Mesenchymal stem cell (in vitro differentiated cells and primary cell): Measurements from ENCODE around the gene COG4. TPM values are rescaled to one million over a fixed set of nuclear protein-coding genes. Genes with fewer than 3 reads are reported as not detected.

Experiments used
- DNase-seq: peaks from one replicate; pipeline ENCODE4 v3.0.0-alpha.2; 2013
- H2AFZ ChIP-seq: one replicate; pipeline ENCODE4 v1.6.1; 2013; ENCODE audit warnings: low read depth, mild to moderate bottlenecking, control low read depth, inconsistent platforms, low read length, moderate library complexity
- H2AK5ac ChIP-seq: 2 replicates; pipeline ENCODE4 v1.6.1; 2013; ENCODE audit warnings: low read length, moderate library complexity, mild to moderate bottlenecking, inconsistent platforms; ENCODE audit not compliant: severe bottlenecking
- H2BK120ac ChIP-seq: one replicate; pipeline ENCODE4 v1.6.1; 2013; ENCODE audit warnings: low read depth, mild to moderate bottlenecking, inconsistent platforms, low read length, moderate library complexity
- H2BK12ac ChIP-seq, 2 experiments: one replicate each; pipeline ENCODE4 v1.6.1; 2013; ENCODE audit warnings: inconsistent platforms in 2 of 2, low read length in 2 of 2, mild to moderate bottlenecking in 2 of 2, moderate library complexity in 2 of 2, control low read depth in 1 of 2
- H2BK15ac ChIP-seq: one replicate; pipeline ENCODE4 v1.6.1; 2013; ENCODE audit warnings: mild to moderate bottlenecking, low read depth, inconsistent platforms; ENCODE audit not compliant: poor library complexity, severe bottlenecking
- H2BK5ac ChIP-seq: 2 replicates; pipeline ENCODE4 v1.6.1; 2013; ENCODE audit warnings: low read depth, mild to moderate bottlenecking, low read length, control low read depth, inconsistent platforms; ENCODE audit not compliant: poor library complexity, severe bottlenecking
- H3K14ac ChIP-seq, 2 experiments: one replicate each; pipeline ENCODE4 v1.6.1; 2013; ENCODE audit warnings: inconsistent platforms in 2 of 2, low read length in 2 of 2, control low read depth in 1 of 2, mild to moderate bottlenecking in 1 of 2, moderate library complexity in 1 of 2
- H3K18ac ChIP-seq, 2 experiments: one replicate each; pipeline ENCODE4 v1.6.1; 2013; ENCODE audit warnings: inconsistent platforms in 2 of 2, low read length in 2 of 2, control low read depth in 1 of 2, low read depth in 1 of 2, mild to moderate bottlenecking in 1 of 2
- H3K23ac ChIP-seq, 2 experiments: one replicate each; pipeline ENCODE4 v1.6.1; 2013; ENCODE audit warnings: inconsistent platforms in 2 of 2, low read length in 2 of 2, mild to moderate bottlenecking in 2 of 2, moderate library complexity in 2 of 2, control low read depth in 1 of 2
- H3K27ac ChIP-seq: 2 replicates; pipeline ENCODE4 v1.5.1; 2013; ENCODE audit warnings: mild to moderate bottlenecking, moderate library complexity, low read length, control low read depth, inconsistent platforms; ENCODE audit not compliant: poor library complexity, severe bottlenecking
- H3K27me3 ChIP-seq, 2 experiments: 2 replicates each; pipeline versions ENCODE4 v1.6.1 to v1.7.0; 2013; ENCODE audit warnings: low read length in 2 of 2, mild to moderate bottlenecking in 2 of 2, moderate library complexity in 2 of 2, control low read depth in 1 of 2, inconsistent platforms in 1 of 2; ENCODE audit not compliant: control insufficient read depth in 1 of 2, insufficient read depth in 1 of 2
- H3K36me3 ChIP-seq, 2 experiments: 2 replicates each; pipeline versions ENCODE4 v1.6.1 to v1.7.0; 2013; ENCODE audit warnings: low read length in 2 of 2, control low read depth in 1 of 2, inconsistent platforms in 1 of 2, low read depth in 1 of 2, mild to moderate bottlenecking in 1 of 2; ENCODE audit not compliant: insufficient read depth in 2 of 2, control insufficient read depth in 1 of 2
- H3K4ac ChIP-seq, 2 experiments: one replicate each; pipeline ENCODE4 v1.6.1; 2013; ENCODE audit warnings: inconsistent platforms in 2 of 2, low read length in 2 of 2, mild to moderate bottlenecking in 2 of 2, moderate library complexity in 2 of 2, control low read depth in 1 of 2, low read depth in 1 of 2
- H3K4me1 ChIP-seq: 2 replicates; pipeline ENCODE4 v1.6.1; 2013; ENCODE audit warnings: low read depth, low read length, control low read depth; ENCODE audit not compliant: control insufficient read depth, insufficient read depth
- H3K4me2 ChIP-seq: 2 replicates; pipeline ENCODE4 v1.6.1; 2013; ENCODE audit warnings: low read length, mild to moderate bottlenecking, inconsistent platforms; ENCODE audit not compliant: poor library complexity, severe bottlenecking
- H3K4me3 ChIP-seq, 2 experiments: 2 replicates each; pipeline versions ENCODE4 v1.5.1 to v1.7.0; 2013; ENCODE audit warnings: low read length in 2 of 2, mild to moderate bottlenecking in 2 of 2, control low read depth in 1 of 2, low read depth in 1 of 2; ENCODE audit not compliant: insufficient read depth in 1 of 2
- H3K79me1 ChIP-seq: replicated peaks from 2 replicates; pipeline ENCODE4 v1.6.1; 2013; ENCODE audit warnings: mild to moderate bottlenecking, control low read depth, low read length, inconsistent platforms; ENCODE audit not compliant: poor library complexity, severe bottlenecking
- H3K9ac ChIP-seq: 2 replicates; pipeline ENCODE4 v1.7.0; 2013; ENCODE audit warnings: mild to moderate bottlenecking, low read length, moderate library complexity
- H3K9me3 ChIP-seq: 2 replicates; pipeline ENCODE4 v1.7.0; 2013; ENCODE audit warnings: mild to moderate bottlenecking, low read length; ENCODE audit not compliant: control insufficient read depth
- H4K8ac ChIP-seq: one replicate; pipeline ENCODE4 v1.6.1; 2013; ENCODE audit warnings: inconsistent platforms, mild to moderate bottlenecking, low read length, moderate library complexity
- H4K91ac ChIP-seq: one replicate; pipeline ENCODE4 v1.6.1; 2013; ENCODE audit warnings: mild to moderate bottlenecking, low read length, inconsistent platforms
- WGBS: methylation state at CpG from one replicate; pipeline ENCODE4 v1.1.7; 2013; ENCODE audit warnings: mixed read lengths; 5-methylcytosine and 5-hydroxymethylcytosine counted together
- polyA plus RNA-seq, 2 experiments: library from polyadenylated mRNA; stranded (reverse); fragments of 200-250 nt; gene quantifications; one replicate each; pipeline ENCODE4 v1.2.3, GENCODE V29; 2013

COG4 gene
- polyA plus RNA-seq (2013, experiment 1 of 2): 31.1 TPM
- 32.7 TPM for polyA plus RNA-seq (2013, experiment 2 of 2)

DNA sequence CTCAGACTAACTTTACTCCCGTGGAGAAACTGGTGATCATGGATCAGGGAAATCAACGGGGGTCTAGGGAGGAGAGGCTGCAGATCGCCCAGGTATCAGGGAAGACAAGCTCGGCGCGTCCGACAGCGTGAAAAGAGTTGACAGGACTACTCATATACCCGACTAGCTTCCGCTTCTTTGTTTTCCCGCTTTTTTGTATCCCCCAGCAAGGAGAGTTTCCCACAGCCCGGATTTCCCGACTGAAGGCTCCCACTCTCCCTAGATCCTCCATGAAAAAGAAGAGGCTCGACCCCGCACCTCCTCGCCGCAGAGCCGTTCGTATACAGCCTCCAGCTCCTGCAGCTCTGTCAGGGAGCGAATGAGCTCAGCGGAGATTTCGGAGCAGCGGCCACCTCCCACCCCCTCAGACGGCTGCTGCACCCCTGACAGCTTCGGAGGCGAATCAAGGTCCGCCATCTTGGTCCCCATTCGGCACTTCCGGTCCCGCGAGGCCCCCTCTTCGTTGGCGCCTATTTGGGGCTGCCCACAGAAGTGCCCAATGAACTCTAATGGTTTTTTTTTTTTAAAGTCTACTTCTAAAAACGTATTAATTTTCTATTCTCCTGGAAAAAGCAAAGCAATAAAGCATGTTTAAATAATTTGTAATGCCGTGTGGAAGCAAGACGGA is at the start of gene COG4:
Gene COG4 (minus strand): TSS at position 479 of the 667 bp plus-strand sequence. CDS start 11 bp downstream, at position 468.
- Histone ChIP-seq H2BK15ac (peak within 1 kb of the TSS; percentile 70), H3K4ac (peak within 1 kb of the TSS; percentile 53 to 72), H2BK120ac (peak within 1 kb of the TSS; percentile 86), H3K4me3 (peak within 1 kb of the TSS; percentile 80 to 84), H3K79me1 (peaks cover 6% of the 10 kb centered on the region), H3K9me3 (no peaks in the 10 kb centered on the region), H3K27me3 (no peaks in the 10 kb centered on the region), H3K4me2 (peak within 1 kb of the TSS; percentile 67), H3K27ac (peak within 1 kb of the TSS; percentile 85), H4K8ac (peak within 1 kb of the TSS; percentile 98), H3K23ac (peak within 1 kb of the TSS in 1 of 2 experiments; percentile 50), H3K14ac (peak within 1 kb of the TSS in 1 of 2 experiments; percentile 19), H4K91ac (peak within 1 kb of the TSS; percentile 84), H2BK12ac (no peak within 1 kb of the TSS), H3K36me3 (peaks cover 5 to 24% of the 10 kb centered on the region in 2 experiments), H3K9ac (peak within 1 kb of the TSS; percentile 93), H2AFZ (peak within 1 kb of the TSS; percentile 20), H3K4me1 (peaks cover 17% of the 10 kb centered on the region), H2AK5ac (peak within 1 kb of the TSS; percentile 79), H3K18ac (peak within 1 kb of the TSS; percentile 52 to 96), H2BK5ac (peak within 1 kb of the TSS; percentile 46)
- 0% methylated on average over 25 of the region's 36 CpGs for WGBS
- peak; percentile 91 for DNase-seq

DNA sequence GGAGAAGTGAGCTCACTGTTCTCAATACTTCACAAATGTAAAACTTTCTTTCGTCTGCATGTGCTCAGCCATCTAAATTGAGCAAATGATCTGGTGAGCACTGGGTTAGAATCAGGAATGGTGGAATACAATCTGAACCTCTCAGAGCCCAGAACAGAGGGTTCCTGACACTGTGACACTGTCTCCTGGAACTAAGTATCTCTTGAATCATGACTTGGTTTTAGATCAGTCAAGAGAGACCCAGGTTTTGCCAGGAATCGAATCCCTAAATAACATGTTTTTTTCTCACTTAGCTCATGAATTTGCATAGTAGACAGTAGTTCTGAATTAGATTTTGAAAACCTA is 49.5 kb upstream of the COG4 start:
- peak overlapping the region; percentile 40 for H2BK120ac ChIP-seq
- no peak for DNase-seq
- no peak overlapping the region for H2BK15ac ChIP-seq
- no peak overlapping the region for H3K4me3 ChIP-seq
- H4K91ac ChIP-seq: no peak overlapping the region
- whole genome bisulfite sequencing: 63% methylated on average over 1 of the region's 2 CpGs
- no peak overlapping the region for H3K14ac ChIP-seq
- H3K23ac ChIP-seq: no peak overlapping the region
- peak overlapping the region; percentile 69 for H2AK5ac ChIP-seq
- peak overlapping the region; percentile 92 for H3K27ac ChIP-seq
- H3K4me2 ChIP-seq: no peak overlapping the region
- no peak overlapping the region for H2BK5ac ChIP-seq
- peaks cover 16% of the 10 kb centered on the region for H3K79me1 ChIP-seq
- peak overlapping the region in 1 of 2 experiments; percentile 6 for H2BK12ac ChIP-seq
- peaks cover 45 to 65% of the 10 kb centered on the region in 2 experiments for H3K36me3 ChIP-seq
- H3K9me3 ChIP-seq: no peaks in the 10 kb centered on the region
- H3K9ac ChIP-seq: peak overlapping the region; percentile 65
- no peak overlapping the region for H3K18ac ChIP-seq
- no peaks in the 10 kb centered on the region for H3K27me3 ChIP-seq
- H3K4ac ChIP-seq: peak overlapping the region; percentile 1 to 29
- no peak overlapping the region for H2AFZ ChIP-seq
- peak overlapping the region; percentile 46 for H4K8ac ChIP-seq
- H3K4me1 ChIP-seq: peaks cover 28% of the 10 kb centered on the region

DNA sequence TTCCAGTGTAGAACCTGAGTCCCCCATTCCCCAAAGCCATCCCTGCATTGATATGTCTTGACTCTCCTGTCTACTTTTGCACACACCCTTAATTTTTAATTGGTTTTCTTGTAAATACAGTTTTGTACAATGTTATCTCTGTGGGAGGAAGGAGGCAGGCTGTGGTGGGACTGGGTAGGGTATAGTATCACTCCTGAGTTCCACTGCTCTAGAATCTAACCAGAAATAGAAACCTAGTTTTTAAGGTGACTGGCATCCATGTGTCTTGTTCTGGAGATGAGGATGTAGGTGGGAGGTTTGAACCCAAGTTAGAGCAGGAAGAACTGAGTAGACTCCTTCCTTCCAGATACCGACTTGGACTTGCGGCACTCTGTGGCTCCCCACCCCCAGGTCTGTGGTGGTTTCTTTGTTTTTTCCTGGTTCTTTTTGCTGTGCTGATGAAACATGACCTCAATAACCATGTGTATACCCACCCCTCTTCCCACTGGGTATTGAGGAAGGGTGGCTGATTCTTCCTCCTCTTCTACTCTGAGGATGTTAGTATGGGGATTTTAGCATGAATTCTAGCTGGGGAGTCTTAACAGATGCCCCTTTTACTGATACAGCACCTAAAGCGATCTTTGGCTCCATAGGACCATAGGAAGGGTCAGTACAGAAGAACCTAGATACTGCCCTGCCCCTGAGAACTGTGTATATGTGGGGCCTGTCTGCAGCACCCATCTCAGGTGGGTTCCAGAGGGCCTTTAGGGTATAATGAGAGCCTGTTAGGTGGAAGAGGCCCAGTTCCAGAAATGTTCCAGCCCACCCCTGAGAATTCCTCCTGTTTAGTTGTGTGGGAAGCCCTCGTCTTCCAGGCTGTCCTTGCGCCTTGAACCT is 48.9 kb upstream of the COG4 start:
- 100% methylated on average over 5 of the region's 5 CpGs for WGBS
- H3K4me1 ChIP-seq: peaks cover 26% of the 10 kb centered on the region
- no peak overlapping the region for H2AFZ ChIP-seq

DNA sequence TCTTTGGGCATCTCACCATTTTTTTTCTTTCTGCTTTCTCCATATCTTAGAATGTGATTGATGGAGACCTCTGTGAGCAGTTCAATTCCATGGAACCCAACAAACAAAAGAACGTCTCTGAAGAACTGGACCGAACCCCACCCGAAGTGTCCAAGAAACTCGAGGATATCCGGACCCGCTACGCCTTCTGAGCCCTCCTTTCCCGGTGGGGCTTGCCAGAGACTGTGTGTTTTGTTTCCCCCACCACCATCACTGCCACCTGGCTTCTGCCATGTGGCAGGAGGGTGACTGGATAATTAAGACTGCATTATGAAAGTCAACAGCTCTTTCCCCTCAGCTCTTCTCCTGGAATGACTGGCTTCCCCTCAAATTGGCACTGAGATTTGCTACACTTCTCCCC is 48.3 kb upstream of the COG4 start:
- no peak overlapping the region for H3K4me3 ChIP-seq
- H2BK15ac ChIP-seq: no peak overlapping the region
- H4K91ac ChIP-seq: peak overlapping the region; percentile 21
- H3K79me1 ChIP-seq: peaks cover 20% of the 10 kb centered on the region
- peak overlapping the region in 1 of 2 experiments; percentile 38 for H3K4ac ChIP-seq
- no peak overlapping the region for H3K27ac ChIP-seq
- peak overlapping the region; percentile 11 for H2BK120ac ChIP-seq
- H3K23ac ChIP-seq: no peak overlapping the region
- H3K9me3 ChIP-seq: no peaks in the 10 kb centered on the region
- H3K36me3 ChIP-seq: peaks cover 58 to 78% of the 10 kb centered on the region in 2 experiments
- H3K14ac ChIP-seq: no peak overlapping the region
- no peak overlapping the region for H3K18ac ChIP-seq
- H2BK12ac ChIP-seq: peak overlapping the region; percentile 12 to 55
- H3K27me3 ChIP-seq: no peaks in the 10 kb centered on the region
- peak overlapping the region; percentile 59 for H2AK5ac ChIP-seq
- no peak overlapping the region for H2BK5ac ChIP-seq
- 100% methylated on average over 8 of the region's 8 CpGs for WGBS
- H3K4me1 ChIP-seq: peaks cover 20% of the 10 kb centered on the region
- H3K9ac ChIP-seq: no peak overlapping the region
- no peak overlapping the region for H4K8ac ChIP-seq
- no peak for DNase-seq
- H3K4me2 ChIP-seq: no peak overlapping the region
- H2AFZ ChIP-seq: no peak overlapping the region

More for the DNA sequence above, 48.9 kb upstream of the COG4 start:
- Histone ChIP-seq H3K9me3 (no peaks in the 10 kb centered on the region), H2BK15ac (peak overlapping the region; percentile 12), H2BK5ac (no peak overlapping the region), H3K4ac (peak overlapping the region; percentile 1 to 29), H3K79me1 (peaks cover 17% of the 10 kb centered on the region), H3K27me3 (no peaks in the 10 kb centered on the region), H3K18ac (peak overlapping the region; percentile 14 to 23), H4K8ac (peak overlapping the region; percentile 46), H3K23ac (no peak overlapping the region), H3K4me2 (no peak overlapping the region), H3K9ac (peak overlapping the region; percentile 65), H2AK5ac (peak overlapping the region; percentile 69), H2BK120ac (peak overlapping the region; percentile 40), H3K4me3 (no peak overlapping the region), H3K27ac (peak overlapping the region; percentile 92), H4K91ac (no peak overlapping the region), H3K14ac (no peak overlapping the region), H2BK12ac (peak overlapping the region in 1 of 2 experiments; percentile 6), H3K36me3 (peaks cover 51 to 72% of the 10 kb centered on the region in 2 experiments)
- DNase-seq: no peak
